Epithelial cell of proximal tubule (primary cell): ENCODE data around the gene IZUMO4. TPM values are rescaled to one million over a fixed set of nuclear protein-coding genes. Genes with fewer than 3 reads are reported as not detected.
"Not testable (repeated sequence)": the region's sequence is repeated elsewhere in the genome, so short reads cannot be mapped to it uniquely, and the experiment has no call there.

Experiments used
- DNase-seq: peaks from one replicate; pipeline ENCODE4 v3.0.0-alpha.2; 2011; ENCODE audit warnings: low read depth
- H3K4me3 ChIP-seq: 2 replicates; pipeline ENCODE4 v1.5.1; 2011; ENCODE audit warnings: low read depth, mild to moderate bottlenecking, low read length
- CTCF ChIP-seq: conservative IDR thresholded peaks from 2 replicates; pipeline ENCODE4 v1.5.1; 2012; ENCODE audit warnings: low read depth, mild to moderate bottlenecking, low read length
- total RNA-seq: library from RNA; depleted of rRNA; stranded (reverse); fragments of >200 nt; gene quantifications from 2 replicates; pipeline ENCODE4 v1.2.3, GENCODE V29; 2015

The IZUMO4 gene
- total RNA-seq, 1 donor from 2014 or later = 5.2 TPM

DNA sequence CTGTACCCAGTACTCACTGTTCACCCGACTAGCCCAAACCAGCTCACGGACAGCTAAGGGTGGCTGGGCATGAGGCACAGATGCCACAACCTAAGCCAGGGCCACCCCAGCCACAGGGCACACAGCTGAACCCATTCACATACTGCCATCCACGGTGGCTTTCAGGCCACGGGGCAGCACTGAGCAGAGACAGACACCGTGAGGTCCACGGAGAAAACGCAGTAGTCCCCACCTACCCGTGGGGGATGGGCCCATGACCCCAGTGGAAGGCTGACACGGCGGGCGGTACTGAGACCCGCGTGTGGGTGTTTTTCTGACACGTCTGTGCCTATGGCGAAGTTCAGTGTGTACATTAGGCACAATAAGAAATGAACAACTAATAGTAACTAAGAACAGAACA lies 25.5 kb downstream of the IZUMO4 start:
- no peak for TF ChIP-seq CTCF
- H3K4me3 ChIP-seq = no peak overlapping the region
- no peak for DNase-seq

- H3K4me3 ChIP-seq = no peak overlapping the region
- TF ChIP-seq CTCF = no peak
- DNase-seq = no peak
Measured at GRCh38 chr19:2122982-2123381, 26.3 kb downstream of the IZUMO4 start.

GRCh38 chr19:2123682-2124387 lies 27.1 kb downstream of the IZUMO4 start:
- DNase-seq = no peak
- no peak for TF ChIP-seq CTCF

GRCh38 chr19:2126879-2127518 lies 30.3 kb downstream of the IZUMO4 start:
- no peak for TF ChIP-seq CTCF
- H3K4me3 ChIP-seq = no peak overlapping the region
- DNase-seq = no peak

More at GRCh38 chr19:2123682-2124387, 27.1 kb downstream of the IZUMO4 start:
- no peak overlapping the region for H3K4me3 ChIP-seq

- DNase-seq = no peak
- H3K4me3 ChIP-seq = no peak overlapping the region
- no peak for TF ChIP-seq CTCF
Measured at GRCh38 chr19:2127758-2128157, 31.0 kb downstream of the IZUMO4 start.

GRCh38 chr19:2128252-2128651 lies 31.5 kb downstream of the IZUMO4 start:
- not testable (repeated sequence) for H3K4me3 ChIP-seq, DNase-seq

DNA sequence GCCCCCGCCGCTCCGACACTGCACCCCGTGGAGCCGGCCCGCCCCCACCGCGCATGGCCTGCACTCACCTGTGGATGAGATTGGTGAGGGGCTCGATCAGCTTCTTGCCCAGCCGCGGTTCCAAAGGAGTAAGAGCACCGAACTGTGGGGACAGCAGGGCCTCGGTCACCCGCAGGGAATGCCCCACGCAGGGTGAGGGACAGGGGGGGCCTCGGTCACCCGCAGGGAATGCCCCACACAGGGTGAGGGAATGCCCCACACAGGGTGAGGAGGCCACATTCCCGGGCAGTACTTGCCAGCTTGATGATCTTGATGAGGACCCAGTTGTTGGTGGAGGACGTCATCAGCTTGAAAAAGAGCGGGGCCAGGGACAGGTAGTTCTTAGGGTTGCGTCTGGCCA lies 32.3 kb downstream of the IZUMO4 start:
- no peak for DNase-seq
- no peak overlapping the region for H3K4me3 ChIP-seq
- TF ChIP-seq CTCF = no peak
